Keratinocyte (primary cell): Measurements from ENCODE around the gene SYT6. TPM values are rescaled to one million over a fixed set of nuclear protein-coding genes. Genes with fewer than 3 reads are reported as not detected.

Experiments
- DNase-seq: peaks from one replicate; pipeline ENCODE4 v3.0.0-alpha.2; 2011; ENCODE audit warnings: low read depth, missing footprints, low spot score
- FAIRE-seq: peaks from 2 replicates; lab custom pipeline; 2011; peaks lifted over from hg19 to GRCh38; lab: Jason Lieb, UNC
- H2AFZ ChIP-seq: 2 replicates; pipeline ENCODE4 v1.6.0; 2012; ENCODE audit warnings: low read length, control low read depth, inconsistent platforms; ENCODE audit not compliant: control insufficient read depth
- H3K27ac ChIP-seq: 2 replicates; pipeline ENCODE4 v1.5.1; 2011; ENCODE audit warnings: low read length; ENCODE audit not compliant: control insufficient read depth, insufficient read depth
- H3K27me3 ChIP-seq: 3 replicates; pipeline ENCODE4 v1.6.0; 2011; ENCODE audit warnings: low read length; ENCODE audit not compliant: control insufficient read depth, insufficient read depth; ENCODE audit errors: extremely low read depth
- H3K36me3 ChIP-seq, 2 experiments: 2 replicates in 1 of 2; 3 replicates in 1 of 2; pipeline ENCODE4 v1.5.1; 2011; ENCODE audit warnings: low read length in 2 of 2, mild to moderate bottlenecking in 1 of 2; ENCODE audit not compliant: control insufficient read depth in 2 of 2, insufficient read depth in 2 of 2; ENCODE audit errors: extremely low read depth in 1 of 2
- H3K4me1 ChIP-seq: 3 replicates; pipeline ENCODE4 v1.5.1; 2011; ENCODE audit warnings: low read length; ENCODE audit not compliant: control insufficient read depth, insufficient read depth; ENCODE audit errors: extremely low read depth
- H3K4me2 ChIP-seq: 3 replicates; pipeline ENCODE4 v1.6.0; 2011; ENCODE audit warnings: low read depth, low read length; ENCODE audit not compliant: control insufficient read depth, insufficient read depth; ENCODE audit errors: extremely low read depth
- H3K4me3 ChIP-seq, 3 experiments: fragments of 200-600 bp in 1 of 3; sonication (generic) in 1 of 3; 2 replicates in 2 of 3; 3 replicates in 1 of 3; pipeline ENCODE4 v1.5.1; 2011 to 2016; ENCODE audit warnings: low read length in 3 of 3, mild to moderate bottlenecking in 3 of 3, control low read depth in 2 of 3, inconsistent platforms in 1 of 3, low read depth in 1 of 3, mixed read lengths in 1 of 3, mixed run types in 1 of 3, moderate library complexity in 1 of 3; ENCODE audit not compliant: control insufficient read depth in 2 of 3, insufficient read depth in 2 of 3; ENCODE audit errors: extremely low read depth in 1 of 3
- H3K79me2 ChIP-seq: 2 replicates; pipeline ENCODE4 v1.6.0; 2012; ENCODE audit warnings: low read length; ENCODE audit not compliant: control insufficient read depth, insufficient read depth
- H3K9ac ChIP-seq: 3 replicates; pipeline ENCODE4 v1.6.0; 2011; ENCODE audit warnings: low read length; ENCODE audit not compliant: control insufficient read depth, insufficient read depth; ENCODE audit errors: extremely low read depth
- H3K9me1 ChIP-seq: 3 replicates; pipeline ENCODE4 v1.6.0; 2011; ENCODE audit warnings: low read length; ENCODE audit not compliant: control insufficient read depth, insufficient read depth; ENCODE audit errors: extremely low read depth
- H3K9me3 ChIP-seq: 2 replicates; pipeline ENCODE4 v1.5.1; 2012; ENCODE audit warnings: low read depth, low read length; ENCODE audit not compliant: control insufficient read depth
- H4K20me1 ChIP-seq: 3 replicates; pipeline ENCODE4 v1.6.0; 2011; ENCODE audit warnings: low read length; ENCODE audit not compliant: control insufficient read depth, insufficient read depth; ENCODE audit errors: extremely low read depth
- EZH2 ChIP-seq: IDR thresholded peaks from one replicate; pipeline ENCODE4 v1.6.1; 2012; ENCODE audit warnings: inconsistent platforms, mild to moderate bottlenecking, low read length, moderate library complexity
- dilution Hi-C: fragments of 300-500 bp; cut with MboI; formaldehyde crosslinking; loops from one replicate; pipeline ENCODE4 v1.7.0; 2020; ENCODE audit warnings: low sequenced_read_pairs; ENCODE audit not compliant: extremely low pct_ligation_motif_present
- polyA plus RNA-seq, 5 experiments: library from polyadenylated mRNA; depleted of rRNA in 3 of 5; stranded (reverse) in 3 of 5; stranded (forward) in 1 of 5; unstranded in 1 of 5; fragments of >200 nt; gene quantifications; 1 replicate in 1 of 5; 2 replicates in 3 of 5; 3 replicates in 1 of 5; pipeline versions ENCODE4 v1.2.1 to v1.2.3, GENCODE V29; 2011 to 2012; ENCODE audit warnings: missing spikeins in 2 of 5, low read depth in 1 of 5, low replicate concordance in 1 of 5
- TF ChIP-seq, protein P1 (sequence below), 3 experiments: IDR thresholded peaks in 1 of 3; conservative IDR thresholded peaks in 1 of 3; optimal IDR thresholded peaks in 1 of 3; 2 replicates in 2 of 3; 3 replicates in 1 of 3; pipeline versions ENCODE3 to v1.5.1; 2011; ENCODE audit warnings: low read length in 3 of 3, mild to moderate bottlenecking in 3 of 3, moderate library complexity in 2 of 3, control low read depth in 1 of 3, inconsistent platforms in 1 of 3; ENCODE audit not compliant: insufficient read depth in 2 of 3; ENCODE audit errors: extremely low read depth in 1 of 3

Gene SYT6
- polyA plus RNA-seq, 1 donor (not counting 4 experiments of a cell fraction or from before 2014, with no cell fraction given), result not detected

DNA sequence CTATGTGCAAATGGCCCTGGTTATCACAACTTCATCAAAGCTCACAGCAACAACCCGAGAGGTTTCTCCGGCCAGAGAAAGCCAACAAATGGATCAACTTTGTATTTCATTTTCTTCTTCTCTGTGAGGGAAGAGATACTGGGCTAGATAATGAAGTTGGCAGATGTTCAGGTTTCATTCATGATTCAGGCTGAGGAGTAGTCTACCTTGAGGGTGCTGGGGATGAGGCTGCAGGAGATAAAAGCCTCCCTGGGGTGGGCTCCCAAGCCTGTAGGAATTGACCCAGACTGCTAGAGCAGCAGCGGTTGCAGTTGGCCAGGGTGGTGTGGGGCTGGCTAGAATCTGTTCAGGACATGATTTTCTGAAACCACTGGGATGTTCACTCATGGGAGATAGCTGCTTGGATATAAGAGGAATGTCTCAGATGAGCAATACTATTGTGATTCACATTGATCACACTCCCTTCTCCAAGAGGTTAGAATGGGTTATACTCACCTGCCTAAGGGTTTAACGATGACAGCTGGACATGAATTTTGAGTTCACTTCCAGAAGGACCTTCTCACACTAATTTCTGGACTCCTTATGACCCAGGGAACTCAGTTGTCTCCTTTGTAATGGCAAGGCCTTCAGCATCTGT, 64.0 kb downstream of the SYT6 start:
- Histone ChIP-seq H3K36me3 (no peaks in the 10 kb centered on the region), H4K20me1 (no peaks in the 10 kb centered on the region), H2AFZ (no peak overlapping the region), H3K9ac (no peak overlapping the region), H3K4me1 (peaks cover 29% of the 10 kb centered on the region), H3K79me2 (no peaks in the 10 kb centered on the region), H3K4me3 (no peak overlapping the region), H3K4me2 (peak overlapping the region; percentile 5), H3K27ac (no peak overlapping the region), H3K27me3 (no peaks in the 10 kb centered on the region), H3K9me1 (no peaks in the 10 kb centered on the region), H3K9me3 (no peaks in the 10 kb centered on the region)
- dilution Hi-C loops, result no loop called here
- FAIRE-seq (peak; percentile 55), DNase-seq (no peak)
- TF ChIP-seq, protein P1, sequence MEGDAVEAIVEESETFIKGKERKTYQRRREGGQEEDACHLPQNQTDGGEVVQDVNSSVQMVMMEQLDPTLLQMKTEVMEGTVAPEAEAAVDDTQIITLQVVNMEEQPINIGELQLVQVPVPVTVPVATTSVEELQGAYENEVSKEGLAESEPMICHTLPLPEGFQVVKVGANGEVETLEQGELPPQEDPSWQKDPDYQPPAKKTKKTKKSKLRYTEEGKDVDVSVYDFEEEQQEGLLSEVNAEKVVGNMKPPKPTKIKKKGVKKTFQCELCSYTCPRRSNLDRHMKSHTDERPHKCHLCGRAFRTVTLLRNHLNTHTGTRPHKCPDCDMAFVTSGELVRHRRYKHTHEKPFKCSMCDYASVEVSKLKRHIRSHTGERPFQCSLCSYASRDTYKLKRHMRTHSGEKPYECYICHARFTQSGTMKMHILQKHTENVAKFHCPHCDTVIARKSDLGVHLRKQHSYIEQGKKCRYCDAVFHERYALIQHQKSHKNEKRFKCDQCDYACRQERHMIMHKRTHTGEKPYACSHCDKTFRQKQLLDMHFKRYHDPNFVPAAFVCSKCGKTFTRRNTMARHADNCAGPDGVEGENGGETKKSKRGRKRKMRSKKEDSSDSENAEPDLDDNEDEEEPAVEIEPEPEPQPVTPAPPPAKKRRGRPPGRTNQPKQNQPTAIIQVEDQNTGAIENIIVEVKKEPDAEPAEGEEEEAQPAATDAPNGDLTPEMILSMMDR (optimal IDR thresholded peaks at IDR 0.05 in 1 of 3, IDR thresholded peaks at IDR 0.05 in 1 of 3, conservative IDR thresholded peaks at IDR 0.05 in 1 of 3; ENCODE audit: extremely low read depth in 1 of 3, insufficient read depth in 2 of 3, low read length in 3 of 3), result no peak
- TF ChIP-seq EZH2, result no peak

DNA sequence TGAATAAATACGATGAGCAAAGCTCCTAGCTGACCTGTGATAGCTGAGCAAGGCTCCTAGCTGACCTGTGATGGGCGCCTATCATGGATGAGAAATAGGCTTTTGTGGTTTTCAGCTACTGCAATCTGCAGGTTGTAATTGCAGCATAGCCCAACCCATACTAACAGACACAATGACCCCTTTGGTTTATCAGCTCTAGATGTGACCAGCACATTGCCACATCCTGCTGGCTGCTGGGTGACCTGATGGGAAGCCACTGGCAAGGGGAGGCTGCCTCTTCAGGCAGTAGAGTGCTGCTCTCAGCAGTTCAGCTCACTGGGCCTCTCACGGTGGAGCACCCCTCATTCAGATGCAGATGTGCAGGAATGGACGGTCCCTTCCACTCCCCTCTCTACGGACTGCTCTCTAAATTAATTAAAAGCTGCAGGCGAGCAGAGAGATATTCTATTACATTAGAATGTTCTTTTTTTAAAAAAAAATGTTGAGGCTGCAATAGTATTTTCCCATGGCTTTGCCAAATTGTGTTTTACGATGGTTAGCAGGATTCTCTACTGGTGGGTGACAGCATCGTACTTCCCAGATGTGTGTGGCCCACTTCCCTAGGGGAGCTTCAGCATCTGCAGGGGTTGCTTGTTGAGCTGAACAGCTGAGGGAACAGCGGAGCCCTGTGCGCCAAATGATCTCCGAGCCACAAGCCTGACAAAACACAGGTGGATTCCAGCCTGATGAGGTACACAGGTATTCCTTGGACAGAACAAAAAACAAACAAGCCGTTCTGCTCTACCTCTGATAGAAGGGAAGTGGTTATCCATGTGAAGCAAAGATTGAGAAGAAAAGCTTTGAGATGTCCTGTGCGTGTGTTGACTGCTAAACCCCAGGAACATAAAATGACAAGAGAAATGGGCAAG, 65.0 kb downstream of the SYT6 start:
- dilution Hi-C loops, result no loop called here
- H3K27ac ChIP-seq, result no peak overlapping the region
- TF ChIP-seq, protein P1 (optimal IDR thresholded peaks at IDR 0.05 in 1 of 3, IDR thresholded peaks at IDR 0.05 in 1 of 3, conservative IDR thresholded peaks at IDR 0.05 in 1 of 3; ENCODE audit: extremely low read depth in 1 of 3, insufficient read depth in 2 of 3, low read length in 3 of 3), result no peak
- no peak for TF ChIP-seq EZH2
- H4K20me1 ChIP-seq, result no peaks in the 10 kb centered on the region
- DNase-seq (no peak), FAIRE-seq (no peak)
- no peak overlapping the region for H2AFZ ChIP-seq
- no peaks in the 10 kb centered on the region for H3K27me3 ChIP-seq
- H3K4me2 ChIP-seq, result no peak overlapping the region
- no peaks in the 10 kb centered on the region for H3K79me2 ChIP-seq
- no peaks in the 10 kb centered on the region for H3K9me1 ChIP-seq
- no peaks in the 10 kb centered on the region for H3K36me3 ChIP-seq
- no peak overlapping the region for H3K4me3 ChIP-seq
- no peak overlapping the region for H3K9ac ChIP-seq
- H3K4me1 ChIP-seq, result peaks cover 21% of the 10 kb centered on the region
- H3K9me3 ChIP-seq, result no peaks in the 10 kb centered on the region
